Caco-2 (cell line): ENCODE measurements around the gene SERP1. TPM values are rescaled to one million over a fixed set of nuclear protein-coding genes. Genes with fewer than 3 reads are reported as not detected.

Source experiments
- BruUV-seq: library from RNA; stranded (reverse); fragments of 400-500 nt; replicated peaks from 2 replicates; lab custom pipeline; 2021; lab: Mats Ljungman, UMichigan
- CTCF ChIA-PET: fragments of 300-600 bp; sonication (Branson Sonifier 250); formaldehyde crosslinking; loops from one replicate; lab custom pipeline; 2022; ENCODE audit warnings: antibody characterized with exemption; lab: Charles Lee
- POLR2A ChIA-PET: fragments of 300-600 bp; sonication (Branson Sonifier 250); formaldehyde crosslinking; loops from one replicate; lab custom pipeline; 2022; ENCODE audit warnings: antibody characterized with exemption; lab: Charles Lee
- DNase-seq, 2 experiments: peaks; one replicate each; pipeline versions ENCODE4 v3.0.0 to v3.0.0-alpha.2; 2020 to 2022
- H3K27me3 ChIP-seq: replicated peaks from 2 replicates; pipeline ENCODE4 v1.6.0; 2011; ENCODE audit warnings: low read length; ENCODE audit not compliant: control insufficient read depth, insufficient read depth
- H3K36me3 ChIP-seq: 2 replicates; pipeline ENCODE4 v1.5.1; 2011; ENCODE audit warnings: low read length; ENCODE audit not compliant: control insufficient read depth, insufficient read depth
- H3K4me1 ChIP-seq: fragments of 250-450 bp; sonication (Bioruptor Pico); 2 replicates; pipeline ENCODE4 v1.5.1; 2020; ENCODE audit warnings: mild to moderate bottlenecking
- H3K4me3 ChIP-seq: 2 replicates; pipeline ENCODE4 v1.5.1; 2011; ENCODE audit warnings: low read depth, mild to moderate bottlenecking, control low read depth, low read length
- H3K9me3 ChIP-seq: fragments of 250-450 bp; sonication (Bioruptor Pico); 2 replicates; pipeline ENCODE4 v1.5.1; 2020; ENCODE audit warnings: mild to moderate bottlenecking, moderate library complexity
- H3K27ac Mint-ChIP-seq: one replicate; pipeline ENCODE4 v1.8.0; 2022; ENCODE audit warnings: mixed read lengths; ENCODE audit not compliant: unreplicated experiment
- H3K27me3 Mint-ChIP-seq: one replicate; pipeline ENCODE4 v1.8.0; 2022; ENCODE audit warnings: mixed read lengths; ENCODE audit not compliant: insufficient read depth, unreplicated experiment
- H3K36me3 Mint-ChIP-seq: one replicate; pipeline ENCODE4 v1.8.0; 2022; ENCODE audit warnings: mild to moderate bottlenecking, mixed read lengths; ENCODE audit not compliant: insufficient read depth, unreplicated experiment
- H3K4me1 Mint-ChIP-seq: one replicate; pipeline ENCODE4 v1.8.0; 2022; ENCODE audit warnings: low read depth, mixed read lengths; ENCODE audit not compliant: unreplicated experiment
- H3K4me3 Mint-ChIP-seq: one replicate; pipeline ENCODE4 v1.8.0; 2022; ENCODE audit warnings: mild to moderate bottlenecking, moderate library complexity, mixed read lengths; ENCODE audit not compliant: unreplicated experiment
- H3K9me3 Mint-ChIP-seq: one replicate; pipeline ENCODE4 v1.8.0; 2022; ENCODE audit warnings: mixed read lengths; ENCODE audit not compliant: unreplicated experiment
- CTCF ChIP-seq, 2 experiments: fragments of 200-600 bp in 1 of 2; IDR thresholded peaks; 1 replicate in 1 of 2; 2 replicates in 1 of 2; pipeline versions ENCODE4 v1.5.1 to v1.8.0; 2011 to 2022; ENCODE audit warnings: antibody characterized with exemption in 1 of 2, control low read depth in 1 of 2, inconsistent platforms in 1 of 2, low read depth in 1 of 2, low read length in 1 of 2, mild to moderate bottlenecking in 1 of 2, moderate library complexity in 1 of 2; ENCODE audit not compliant: insufficient read depth in 1 of 2, severe bottlenecking in 1 of 2, unreplicated experiment in 1 of 2
- intact Hi-C: fragments of 100-400 bp; cut with micrococcal nuclease; formaldehyde crosslinking; loops from one replicate; pipeline ENCODE4 v1.10.0; 2022; ENCODE audit not compliant: unreplicated experiment
- total RNA-seq: library from RNA; stranded (reverse); gene quantifications from 2 replicates; pipeline ENCODE4 v1.2.3, GENCODE V29; 2022

Gene SERP1
- total RNA-seq, 1 experiment from 2014 or later, result 89.4 TPM

DNA sequence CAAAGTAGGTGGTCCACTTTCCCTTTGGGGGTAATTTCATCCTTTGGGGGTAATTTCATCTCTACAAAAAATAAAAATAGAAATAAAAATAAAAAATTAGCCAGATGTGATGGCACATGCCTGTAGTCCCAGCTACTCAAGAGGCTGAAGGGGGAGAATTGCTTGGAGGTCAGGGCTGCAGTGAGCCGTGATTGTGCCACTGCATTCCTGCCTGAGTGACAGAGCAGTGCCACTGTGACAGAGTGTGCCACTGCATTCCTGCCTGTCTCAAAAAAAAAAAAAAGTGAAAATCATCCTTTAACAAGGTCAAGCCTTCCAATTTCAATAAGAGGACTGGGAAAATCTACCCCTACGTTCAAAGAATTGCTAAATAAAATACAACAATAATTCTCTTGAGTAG lies 22.8 kb downstream of the SERP1 start:
- ChIA-PET CTCF (no interaction called here), POLR2A (no interaction called here)
- Mint-ChIP-seq H3K27me3 (peaks cover 7% of the 10 kb centered on the region), H3K4me1 (no peaks in the 10 kb centered on the region), H3K4me3 (no peak overlapping the region), H3K27ac (no peak overlapping the region), H3K9me3 (peaks cover 3% of the 10 kb centered on the region), H3K36me3 (no peaks in the 10 kb centered on the region)
- no peaks in the 10 kb centered on the region for H3K9me3 ChIP-seq
- TF ChIP-seq CTCF (IDR thresholded peaks at IDR 0.05; ENCODE audit: insufficient read depth in 1 of 2, low read depth in 1 of 2, low read length in 1 of 2, severe bottlenecking in 1 of 2, unreplicated experiment in 1 of 2), result no peak
- intact Hi-C loops, result no loop called here
- no peak overlapping the region for H3K4me3 ChIP-seq
- BruUV-seq, result no TSS peak
- no peaks in the 10 kb centered on the region for H3K36me3 ChIP-seq
- no peak for DNase-seq
- H3K27me3 ChIP-seq, result no peaks in the 10 kb centered on the region
- peaks cover 3% of the 10 kb centered on the region; the same call in 1 of the 2 replicates for H3K4me1 ChIP-seq

DNA sequence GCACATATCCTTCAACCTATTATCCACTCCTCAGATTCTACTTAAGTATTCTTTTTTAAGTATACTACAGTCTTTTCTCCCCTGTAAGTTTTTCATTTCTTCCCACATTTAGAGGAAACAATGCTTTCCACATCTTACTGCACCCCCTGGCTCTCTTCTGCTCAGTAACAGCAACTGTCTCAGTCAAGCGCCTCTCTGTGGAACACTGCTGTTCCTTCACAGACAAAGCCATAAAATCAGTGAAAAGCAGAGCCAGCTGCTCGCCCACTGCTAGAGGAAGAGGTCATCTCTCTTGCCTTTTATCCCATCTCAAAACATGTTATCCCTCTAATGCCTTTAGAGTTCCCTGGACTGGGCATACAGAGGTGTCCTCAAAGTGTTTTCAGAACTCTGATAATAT lies 24.8 kb downstream of the SERP1 start:
- H3K27me3 ChIP-seq, result no peaks in the 10 kb centered on the region
- POLR2A ChIA-PET, result interaction anchor here (0.9 to 1.2 kb wide), 2 partner anchors 25 to 242 kb away, joined by 3 read pairs; partner anchors contain the start of genes EIF2A, SERP1 and SIAH2
- Mint-ChIP-seq H3K4me1 (no peaks in the 10 kb centered on the region), H3K27me3 (peaks cover 7% of the 10 kb centered on the region), H3K9me3 (peaks cover 11% of the 10 kb centered on the region), H3K4me3 (peak overlapping the region; percentile 18), H3K27ac (no peak overlapping the region), H3K36me3 (no peaks in the 10 kb centered on the region)
- no TSS peak for BruUV-seq
- H3K36me3 ChIP-seq, result no peaks in the 10 kb centered on the region
- peaks cover 3% of the 10 kb centered on the region; the same call in 1 of the 2 replicates for H3K4me1 ChIP-seq
- CTCF ChIA-PET, result no interaction called here
- intact Hi-C loops, result no loop called here
- no peak overlapping the region for H3K4me3 ChIP-seq
- no peak for DNase-seq
- peaks cover 4% of the 10 kb centered on the region for H3K9me3 ChIP-seq
- no peak for TF ChIP-seq CTCF (IDR thresholded peaks at IDR 0.05; ENCODE audit: insufficient read depth in 1 of 2, low read depth in 1 of 2, low read length in 1 of 2, severe bottlenecking in 1 of 2, unreplicated experiment in 1 of 2)

- Mint-ChIP-seq H3K27me3 (peaks cover 6% of the 10 kb centered on the region), H3K36me3 (no peaks in the 10 kb centered on the region), H3K4me1 (no peaks in the 10 kb centered on the region), H3K27ac (no peak overlapping the region), H3K9me3 (peaks cover 11% of the 10 kb centered on the region), H3K4me3 (peak overlapping the region; percentile 80)
- peaks cover 4% of the 10 kb centered on the region for H3K9me3 ChIP-seq
- no peaks in the 10 kb centered on the region for H3K27me3 ChIP-seq
- H3K4me1 ChIP-seq, result peaks cover 3% of the 10 kb centered on the region; the same call in 1 of the 2 replicates
- POLR2A ChIA-PET, result no interaction called here
- intact Hi-C loops, result no loop called here
- no peaks in the 10 kb centered on the region for H3K36me3 ChIP-seq
- CTCF ChIA-PET, result no interaction called here
- BruUV-seq, result no TSS peak
- H3K4me3 ChIP-seq, result peak overlapping the region; percentile 53
- TF ChIP-seq CTCF (IDR thresholded peaks at IDR 0.05; ENCODE audit: insufficient read depth in 1 of 2, low read depth in 1 of 2, low read length in 1 of 2, severe bottlenecking in 1 of 2, unreplicated experiment in 1 of 2), result no peak
- peak in 1 of 2 experiments; percentile 15 for DNase-seq
These were observed 25.9 kb downstream of the SERP1 start for GRCh38 chr3:150520408-150520807.
